Caki2 (cell line): Measurements from ENCODE around the gene GALNT9. TPM values are rescaled to one million over a fixed set of nuclear protein-coding genes. Genes with fewer than 3 reads are reported as not detected.

Experiments used
- DNase-seq: peaks from one replicate; pipeline ENCODE4 v3.0.0-alpha.2; 2015; ENCODE audit warnings: low read depth
- in situ Hi-C: cut with HindIII; loops from 2 replicates; pipeline ENCODE4 v1.10.0; 2016; ENCODE audit warnings: low sequenced_read_pairs, low pct_unique_long_range_greater_than_20kb, mixed read lengths
- total RNA-seq: library from RNA; depleted of rRNA; stranded (reverse); fragments of >200 nt; shearing (Covaris generic); gene quantifications from 2 replicates; pipeline ENCODE4 v1.2.3, GENCODE V29; 2014; ENCODE audit warnings: low replicate concordance

GALNT9 gene
- total RNA-seq, 1 experiment from 2014 or later, result 14.6 TPM

GRCh38 chr12:132238488-132238854, 90.9 kb downstream of the GALNT9 start:
- in situ Hi-C loops, result no loop called here
- DNase-seq, result no peak

DNA sequence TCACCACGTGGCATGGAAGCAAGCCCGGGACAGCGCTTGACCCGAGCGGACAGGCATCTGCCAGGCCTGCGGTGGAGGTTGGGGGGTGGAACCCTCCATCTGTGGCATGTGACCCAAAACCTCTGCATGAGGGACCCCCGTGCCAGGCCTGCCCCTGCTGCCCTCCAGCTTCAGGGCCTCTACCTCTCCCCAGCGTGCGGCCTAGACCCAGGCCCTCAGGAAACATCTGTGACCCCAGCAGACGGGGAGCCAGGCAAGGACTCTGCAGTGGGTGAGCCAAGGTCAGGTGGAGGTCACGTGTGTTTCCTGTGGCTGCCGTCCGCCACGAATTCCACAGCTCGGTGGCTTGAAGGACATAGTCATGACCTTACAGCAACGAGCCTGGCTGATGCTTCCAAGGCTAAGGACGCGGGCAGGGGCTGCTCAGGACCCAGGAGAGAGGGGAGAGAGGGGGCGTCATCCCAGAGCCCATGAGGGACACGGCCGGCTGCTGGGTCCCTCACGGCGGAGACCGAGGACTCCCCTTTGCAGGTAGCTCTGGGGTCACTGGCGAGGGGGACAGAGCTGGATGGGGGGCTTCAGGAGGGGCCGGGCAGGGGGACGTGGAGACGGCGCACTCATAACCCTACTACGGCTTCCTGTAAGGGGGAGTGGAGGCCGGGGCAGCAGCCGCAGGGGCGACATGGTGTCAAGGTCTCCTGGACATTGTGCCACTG, 91.5 kb downstream of the GALNT9 start:
- in situ Hi-C loops, result no loop called here
- no peak for DNase-seq

DNA sequence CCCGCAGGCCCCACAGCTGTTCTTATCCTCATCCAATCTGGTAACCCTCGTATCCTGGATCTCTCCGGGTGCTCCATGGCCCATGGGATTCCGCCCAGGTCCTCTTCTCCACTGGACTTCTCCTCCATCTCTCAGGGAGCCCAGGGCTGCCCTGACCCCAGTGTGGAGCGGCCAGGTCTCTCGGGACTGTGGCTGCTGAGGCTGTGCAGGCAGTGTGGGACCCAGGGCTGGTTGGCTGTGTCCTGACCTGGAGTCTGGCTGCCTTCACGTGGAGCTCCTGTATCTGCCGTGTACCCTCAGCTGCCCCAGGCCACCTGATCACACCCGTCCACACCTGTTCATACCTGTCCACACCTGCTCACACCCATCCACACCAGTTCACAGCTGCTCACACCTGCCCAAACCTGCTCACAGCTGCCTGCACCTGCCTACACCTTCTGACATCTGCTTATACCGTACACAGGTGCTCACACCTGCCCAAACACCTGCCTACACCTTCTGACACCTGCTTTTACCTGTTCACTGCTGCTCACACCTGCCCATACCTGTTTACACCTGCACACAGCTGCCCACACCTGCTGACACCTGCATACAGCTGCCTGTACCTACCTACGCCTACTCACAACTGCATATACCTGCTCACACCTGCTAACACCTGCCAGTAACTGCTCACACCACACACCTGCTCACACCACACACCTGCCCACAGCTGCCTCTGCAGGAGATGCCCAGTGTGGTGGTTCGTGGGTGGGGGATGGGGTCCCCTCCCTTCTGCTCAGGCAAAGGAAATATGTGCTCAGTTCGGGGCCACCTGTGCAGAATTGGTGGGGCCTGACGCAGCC, 92.2 kb downstream of the GALNT9 start:
- in situ Hi-C loops, result no loop called here
- no peak for DNase-seq

DNA sequence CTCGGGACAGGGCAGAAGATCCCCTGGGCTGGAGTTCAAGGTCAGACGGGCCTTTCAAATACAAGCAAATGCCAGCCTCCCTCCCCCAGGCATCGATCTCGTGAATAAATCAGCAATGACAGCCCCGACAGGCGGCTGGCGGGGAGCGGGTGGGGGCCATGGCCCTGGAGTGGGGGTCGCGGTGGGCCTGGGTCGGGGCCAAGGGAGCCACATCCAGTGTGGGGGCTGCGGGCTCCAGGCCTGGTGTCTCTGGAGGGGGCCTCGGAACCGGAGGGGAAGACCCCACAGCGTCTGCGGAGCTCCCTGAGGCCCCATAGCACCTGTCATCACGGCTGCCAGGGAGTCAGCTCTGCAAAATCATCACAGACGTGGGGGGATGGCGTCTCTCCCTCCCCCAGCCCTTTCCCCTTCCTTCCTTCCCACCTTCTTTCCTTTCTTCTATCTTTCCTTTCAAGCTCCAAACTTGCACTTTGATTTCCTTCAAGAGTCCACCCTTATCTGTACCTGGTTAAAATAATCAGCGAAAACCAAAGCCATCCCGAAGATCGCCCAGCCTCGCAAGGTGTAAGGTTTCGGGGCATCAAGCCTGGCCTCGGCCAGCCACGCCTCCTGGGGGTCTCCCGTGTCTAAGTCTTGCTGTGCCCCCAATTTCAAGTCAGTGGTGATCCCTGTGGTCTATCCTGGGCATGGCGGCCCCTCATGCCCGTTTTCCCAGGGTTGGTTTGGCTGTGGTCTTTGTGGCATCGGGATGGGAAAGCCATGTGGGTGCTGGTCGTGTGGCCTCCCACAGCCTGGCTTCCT, 93.1 kb downstream of the GALNT9 start:
- DNase-seq, result no peak
- in situ Hi-C loops, result no loop called here

DNA sequence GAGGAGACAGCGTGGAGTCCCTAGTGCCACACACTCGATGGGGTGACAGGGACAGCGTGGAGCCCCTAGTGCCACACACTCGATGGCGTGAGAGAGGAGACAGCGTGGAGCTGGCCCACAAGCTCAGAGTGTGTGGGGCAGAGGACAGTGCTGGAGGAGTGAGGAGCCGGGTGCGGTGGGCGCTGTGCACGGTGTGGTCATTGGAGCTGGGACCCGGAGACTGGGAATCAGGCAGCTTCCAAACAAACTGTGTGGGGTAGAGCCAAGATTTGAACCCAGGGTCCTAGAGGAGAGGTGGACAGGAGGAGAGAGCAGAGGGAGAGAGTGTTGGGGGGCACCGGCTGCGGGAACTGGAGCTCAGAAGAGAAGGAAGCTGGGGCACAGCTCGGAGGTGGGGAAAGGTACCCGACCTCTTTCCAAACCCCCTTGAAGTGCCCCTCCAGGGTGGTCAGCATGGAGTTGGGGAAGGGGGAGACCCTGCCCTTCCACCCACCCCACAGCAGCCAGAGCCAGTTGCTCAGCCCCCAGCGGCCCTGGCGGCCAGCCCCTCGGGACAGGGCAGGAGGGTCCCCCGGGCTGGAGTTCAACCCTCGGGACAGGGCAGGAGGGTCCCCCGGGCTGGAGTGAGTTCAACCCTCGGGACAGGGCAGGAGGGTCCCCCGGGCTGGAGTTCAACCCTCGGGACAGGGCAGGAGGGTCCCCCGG, 94.1 kb downstream of the GALNT9 start:
- no peak for DNase-seq
- in situ Hi-C loops, result no loop called here

DNA sequence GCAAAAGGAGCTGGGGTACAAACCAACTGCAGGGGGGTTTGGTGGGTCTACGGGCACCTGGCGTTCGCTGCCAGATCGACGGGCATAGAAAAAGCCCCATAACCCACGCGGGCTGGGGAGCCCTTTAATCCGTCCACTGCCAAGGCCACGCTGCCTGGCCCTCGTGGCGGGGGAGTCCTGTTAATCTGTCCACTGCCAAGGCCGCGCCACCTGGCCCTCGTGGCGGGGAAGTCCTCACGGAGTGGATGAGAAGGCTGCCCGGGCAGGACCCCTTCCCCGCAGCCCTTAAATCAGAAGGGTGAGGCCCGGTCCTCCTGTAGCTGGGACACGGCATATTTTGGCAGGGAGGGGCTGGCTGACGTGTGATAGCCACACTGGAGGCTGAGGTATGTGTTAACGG, 99.0 kb downstream of the GALNT9 start:
- DNase-seq, result no peak
- in situ Hi-C loops, result no loop called here

DNA sequence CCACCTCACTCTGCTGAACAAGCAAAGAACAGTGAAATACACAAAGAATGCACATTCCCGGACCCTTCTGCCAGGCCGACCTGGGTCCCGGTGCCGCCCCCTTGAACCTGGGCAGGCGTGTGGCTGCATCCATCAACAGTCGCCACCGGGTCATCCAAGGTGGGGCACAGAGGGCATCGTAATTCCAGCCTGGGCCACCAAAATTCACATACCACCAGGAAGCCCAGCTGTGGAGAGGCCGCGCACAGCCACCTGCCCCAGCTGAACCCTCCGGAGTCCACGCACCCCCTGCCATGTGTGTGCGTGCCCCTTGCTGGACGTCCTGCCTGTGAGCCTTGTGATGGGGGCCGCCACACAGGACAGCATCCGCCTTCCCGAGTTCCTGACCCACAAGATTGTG, 99.5 kb downstream of the GALNT9 start:
- no peak for DNase-seq
- in situ Hi-C loops, result no loop called here

- in situ Hi-C loops, result no loop called here
- no peak for DNase-seq
Measured at GRCh38 chr12:132229193-132229760, 100.1 kb downstream of the GALNT9 start.

DNA sequence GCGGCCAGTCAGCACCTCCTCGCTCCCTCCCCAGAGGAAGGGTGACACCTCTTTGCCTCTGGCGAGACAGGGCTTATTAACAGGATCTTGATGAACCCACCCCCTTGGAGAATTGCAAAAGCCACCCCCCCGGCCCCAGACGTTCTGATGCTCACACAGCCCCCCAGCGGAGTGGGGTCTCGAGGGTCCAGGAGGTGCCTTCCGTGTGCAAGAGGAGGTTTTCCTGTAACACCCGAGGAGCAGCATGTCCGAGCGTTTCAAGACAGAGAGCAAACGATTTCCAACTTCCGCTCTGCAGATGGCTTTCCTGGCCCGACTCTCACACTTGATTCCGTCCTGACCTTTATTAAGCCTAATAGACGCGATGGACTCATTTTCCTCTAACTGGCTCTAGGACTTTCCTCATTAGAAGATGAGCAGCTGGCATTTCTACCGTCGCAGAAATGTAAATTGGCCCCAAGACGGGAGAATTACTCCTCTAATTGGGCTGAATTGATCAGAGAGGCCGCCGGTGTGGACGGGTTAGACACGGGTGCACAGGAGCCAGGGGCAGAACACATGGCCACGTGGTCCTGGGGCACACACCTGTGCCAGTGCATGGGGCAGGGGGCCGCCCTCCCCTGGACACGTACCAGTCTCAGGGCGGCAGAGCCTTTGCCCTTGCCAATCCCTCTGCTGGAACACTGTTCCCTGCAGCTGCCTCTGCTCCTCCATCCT, 100.8 kb downstream of the GALNT9 start:
- in situ Hi-C loops, result no loop called here
- no peak for DNase-seq

DNA sequence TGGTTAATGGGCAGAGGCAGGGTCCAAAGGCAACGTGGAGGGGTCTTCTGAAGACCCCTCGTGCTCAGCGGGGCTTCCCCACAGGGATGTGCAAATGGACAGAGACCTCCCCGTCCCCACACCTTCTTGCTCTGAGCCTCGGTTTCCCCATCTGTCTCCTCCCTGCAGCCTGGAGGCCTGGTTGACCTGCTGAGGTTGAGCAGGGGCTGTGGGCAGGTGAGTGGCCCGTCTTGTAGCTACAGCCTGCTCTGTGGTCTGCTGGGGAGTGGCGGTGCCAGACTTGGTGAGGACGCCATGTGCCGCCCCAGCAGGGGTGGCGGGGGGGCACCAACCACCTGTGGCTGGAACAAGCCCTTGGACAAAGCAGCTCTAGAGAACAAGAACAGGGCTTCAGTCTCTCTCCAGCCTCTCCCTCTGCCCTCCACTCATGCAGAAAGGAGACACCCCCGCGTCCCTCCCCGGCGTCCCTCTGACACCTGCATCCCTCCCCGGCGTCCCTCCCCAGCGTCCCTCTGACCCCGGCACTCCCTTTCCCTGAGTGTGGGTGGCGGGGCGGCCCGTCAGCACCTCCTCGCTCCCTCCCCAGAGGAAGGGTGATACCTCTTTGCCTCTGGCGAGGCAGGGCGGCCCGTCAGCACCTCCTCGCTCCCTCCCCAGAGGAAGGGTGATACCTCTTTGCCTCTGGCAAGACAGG, 101.5 kb downstream of the GALNT9 start:
- DNase-seq, result no peak
- in situ Hi-C loops, result no loop called here

DNA sequence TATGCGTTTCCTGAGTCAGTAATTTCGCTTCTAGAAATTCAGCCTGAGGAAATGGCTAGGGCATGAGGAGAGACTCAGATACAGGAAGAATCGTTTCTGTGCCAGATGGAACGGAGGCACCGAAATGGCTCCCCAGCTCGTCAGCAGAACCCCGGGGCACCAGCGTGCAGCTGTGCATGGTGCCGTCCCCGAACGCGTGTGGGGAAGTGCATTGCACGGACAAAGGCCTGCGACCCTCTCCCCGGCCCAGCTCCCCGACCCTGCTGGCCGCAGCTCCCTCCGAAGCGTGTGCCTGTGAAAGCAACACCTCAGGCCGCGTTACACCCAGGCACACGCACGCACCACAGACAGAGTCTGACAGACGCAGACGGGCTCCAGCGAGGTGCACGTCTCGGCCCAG, 102.3 kb downstream of the GALNT9 start:
- no peak for DNase-seq
- in situ Hi-C loops, result no loop called here

GRCh38 chr12:132226604-132227003, 102.8 kb downstream of the GALNT9 start:
- in situ Hi-C loops, result no loop called here
- DNase-seq, result no peak

- no peak for DNase-seq
- in situ Hi-C loops, result no loop called here
Measured at GRCh38 chr12:132225214-132225613, 104.2 kb downstream of the GALNT9 start.

GRCh38 chr12:132224484-132224883, 104.9 kb downstream of the GALNT9 start:
- DNase-seq, result no peak
- in situ Hi-C loops, result no loop called here

GRCh38 chr12:132222808-132223173, 106.6 kb downstream of the GALNT9 start:
- DNase-seq, result no peak
- in situ Hi-C loops, result no loop called here

DNA sequence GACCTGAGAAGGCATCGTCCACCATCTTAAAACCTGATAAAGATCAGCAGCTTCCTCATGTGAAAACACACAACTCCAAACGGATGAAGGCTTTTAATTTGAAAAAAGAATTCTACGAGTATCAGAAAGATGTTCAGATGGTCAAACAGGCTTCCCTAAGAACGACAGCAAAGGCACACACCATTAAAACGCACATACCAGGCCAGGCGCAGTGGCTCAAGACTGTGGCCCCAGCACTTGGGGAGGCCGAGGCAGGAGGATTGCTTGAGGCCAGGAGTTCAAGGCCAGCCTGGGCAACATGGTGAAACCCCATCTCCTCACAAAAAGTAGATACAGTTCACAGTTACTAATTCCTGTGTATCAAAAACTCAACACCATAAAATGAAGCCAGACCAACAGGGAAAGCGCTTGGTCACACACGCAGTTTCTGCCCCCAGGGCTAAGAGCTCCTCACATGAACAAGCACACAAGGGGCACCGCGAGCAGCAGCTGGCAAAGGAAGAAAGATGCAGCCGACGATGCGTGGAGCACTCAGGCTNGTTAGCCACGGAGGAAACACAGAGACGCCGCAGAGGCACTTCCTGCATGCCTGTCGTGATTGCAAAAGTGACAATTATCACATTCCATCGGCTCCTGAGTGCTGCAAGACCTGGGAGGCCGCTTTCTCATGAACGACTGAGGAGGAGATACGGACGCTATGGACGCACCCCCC, 107.1 kb downstream of the GALNT9 start:
- in situ Hi-C loops, result no loop called here
- peak; percentile 95 for DNase-seq
